Measurements from ENCODE around the gene PKD1L1.
A peak's percentile ranks its signal among the peaks of the same experiment; 100 is the strongest.

The PKD1L1 gene

DNA sequence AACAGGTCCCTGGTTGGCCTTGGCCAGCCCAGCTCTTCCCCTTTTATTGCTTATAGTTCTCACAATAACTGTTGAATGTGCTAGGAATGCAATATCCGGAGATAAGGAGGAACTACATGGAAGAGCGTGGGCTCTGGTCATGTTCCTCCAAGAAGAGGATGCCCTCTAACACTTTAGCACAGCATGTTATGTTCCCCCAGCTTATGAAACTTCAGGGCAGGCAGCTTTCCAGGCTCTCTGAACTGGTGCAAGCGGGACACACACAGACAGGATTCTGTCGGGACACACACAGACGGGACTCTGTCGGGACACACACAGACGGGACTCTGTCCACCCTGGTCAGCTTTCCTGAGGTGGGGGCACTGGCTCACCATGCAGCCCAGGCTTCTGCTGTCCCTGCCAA lies 141.6 kb downstream of the PKD1L1 start:
- ATAC-seq (ENCODE audit: low read depth): no peak

GRCh38 chr7:47804767-47805545 lies 143.3 kb downstream of the PKD1L1 start:
- DNase-seq (ENCODE audit: low spot score) (no peak), ATAC-seq (ENCODE audit: low read depth) (peak; percentile 44; the same call in 1 of the 3 replicates)
- H3K4me3 ChIP-seq (ENCODE audit: severe bottlenecking): no peak overlapping the region
- H3K36me3 ChIP-seq (ENCODE audit: low read depth): no peaks in the 10 kb centered on the region
- H3K27me3 ChIP-seq (ENCODE audit: insufficient read depth, poor library complexity, severe bottlenecking): no peaks in the 10 kb centered on the region
- no peak overlapping the region for H3K27ac ChIP-seq (ENCODE audit: poor library complexity, severe bottlenecking)
- H3K4me1 ChIP-seq (ENCODE audit: insufficient read depth, poor library complexity, severe bottlenecking): peaks cover 7% of the 10 kb centered on the region
- no peak for TF ChIP-seq CTCF (IDR thresholded peaks at IDR 0.05; ENCODE audit: poor library complexity, severe bottlenecking)
- H3K9me3 ChIP-seq (ENCODE audit: severe bottlenecking): no peaks in the 10 kb centered on the region

More for the DNA sequence above, 141.6 kb downstream of the PKD1L1 start:
- H3K4me3 ChIP-seq (ENCODE audit: severe bottlenecking): no peak overlapping the region
- no peaks in the 10 kb centered on the region for H3K9me3 ChIP-seq (ENCODE audit: severe bottlenecking)
- DNase-seq (ENCODE audit: low spot score): no peak
- TF ChIP-seq CTCF (IDR thresholded peaks at IDR 0.05; ENCODE audit: poor library complexity, severe bottlenecking): no peak
- no peak overlapping the region for H3K27ac ChIP-seq (ENCODE audit: poor library complexity, severe bottlenecking)
- peaks cover 1% of the 10 kb centered on the region for H3K4me1 ChIP-seq (ENCODE audit: insufficient read depth, poor library complexity, severe bottlenecking)
- no peaks in the 10 kb centered on the region for H3K36me3 ChIP-seq (ENCODE audit: low read depth)
- no peaks in the 10 kb centered on the region for H3K27me3 ChIP-seq (ENCODE audit: insufficient read depth, poor library complexity, severe bottlenecking)

DNA sequence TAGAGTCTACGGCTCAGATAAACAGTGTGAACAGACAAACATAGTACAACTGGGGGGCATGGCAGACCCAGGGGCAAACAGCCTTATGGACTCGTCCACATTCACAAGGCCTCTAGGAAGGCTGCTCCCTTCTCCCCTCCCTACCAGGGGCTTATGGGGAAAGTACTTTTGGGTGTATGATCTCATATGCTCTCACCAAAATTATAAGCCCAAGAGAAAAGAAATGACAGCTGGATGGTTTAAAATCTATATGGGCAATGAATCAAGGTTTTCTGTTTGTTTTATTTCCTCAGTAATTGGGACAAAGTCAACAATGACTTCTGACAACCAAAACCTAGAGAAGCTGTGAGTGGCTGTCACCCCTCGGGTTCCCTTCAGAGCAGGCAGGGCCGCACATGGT lies 144.4 kb downstream of the PKD1L1 start:
- no peak for TF ChIP-seq CTCF (IDR thresholded peaks at IDR 0.05; ENCODE audit: poor library complexity, severe bottlenecking)
- ATAC-seq (ENCODE audit: low read depth) (no peak), DNase-seq (ENCODE audit: low spot score) (no peak)
- H3K36me3 ChIP-seq (ENCODE audit: low read depth): no peaks in the 10 kb centered on the region
- no peak overlapping the region for H3K4me3 ChIP-seq (ENCODE audit: severe bottlenecking)
- peaks cover 7% of the 10 kb centered on the region for H3K4me1 ChIP-seq (ENCODE audit: insufficient read depth, poor library complexity, severe bottlenecking)
- no peaks in the 10 kb centered on the region for H3K9me3 ChIP-seq (ENCODE audit: severe bottlenecking)
- H3K27ac ChIP-seq (ENCODE audit: poor library complexity, severe bottlenecking): no peak overlapping the region
- H3K27me3 ChIP-seq (ENCODE audit: insufficient read depth, poor library complexity, severe bottlenecking): no peaks in the 10 kb centered on the region

DNA sequence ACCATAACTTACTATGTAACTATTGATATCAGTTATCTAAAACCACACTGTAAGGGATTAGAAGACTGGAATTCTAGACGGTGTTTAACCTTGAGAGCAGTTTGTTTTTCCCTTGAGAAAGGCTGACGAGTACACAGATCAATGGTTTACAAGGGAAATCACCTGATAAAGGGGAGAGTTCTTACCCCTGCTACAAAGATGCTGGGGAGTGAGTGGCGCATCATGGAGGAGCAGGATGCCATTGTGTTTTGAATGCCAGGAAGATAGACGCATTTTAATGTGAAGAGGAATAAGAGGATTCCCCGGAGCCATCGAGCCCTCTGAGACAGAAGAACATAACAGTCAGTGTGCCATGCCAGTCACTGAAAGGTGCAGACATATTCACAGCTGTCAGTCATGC lies 145.2 kb downstream of the PKD1L1 start:
- Histone ChIP-seq H3K27ac (ENCODE audit: poor library complexity, severe bottlenecking) (no peak overlapping the region), H3K4me1 (ENCODE audit: insufficient read depth, poor library complexity, severe bottlenecking) (peaks cover 7% of the 10 kb centered on the region), H3K27me3 (ENCODE audit: insufficient read depth, poor library complexity, severe bottlenecking) (no peaks in the 10 kb centered on the region), H3K4me3 (ENCODE audit: severe bottlenecking) (no peak overlapping the region), H3K9me3 (ENCODE audit: severe bottlenecking) (no peaks in the 10 kb centered on the region), H3K36me3 (ENCODE audit: low read depth) (no peaks in the 10 kb centered on the region)
- ATAC-seq (ENCODE audit: low read depth): no peak
- TF ChIP-seq CTCF (IDR thresholded peaks at IDR 0.05; ENCODE audit: poor library complexity, severe bottlenecking): no peak
- DNase-seq (ENCODE audit: low spot score): no peak

DNA sequence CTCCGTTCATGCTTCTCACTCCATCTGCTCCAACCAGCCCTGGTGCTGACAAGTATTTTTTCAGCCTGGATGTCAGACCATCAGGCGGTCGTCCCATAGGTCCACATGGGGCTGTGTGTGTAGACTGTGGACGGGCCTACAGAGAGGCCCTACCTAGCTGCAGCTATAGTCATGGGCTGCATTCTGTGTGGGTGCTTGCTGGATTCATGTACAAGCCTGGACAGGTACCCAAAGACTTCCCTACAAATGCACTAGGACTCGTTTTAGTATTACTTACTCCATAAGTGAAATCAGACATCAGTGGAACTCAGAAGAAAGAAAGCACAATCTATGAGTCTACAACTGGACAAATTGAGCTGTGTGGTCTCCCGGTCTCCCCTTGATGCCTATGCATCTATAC lies 146.8 kb downstream of the PKD1L1 start:
- H3K36me3 ChIP-seq (ENCODE audit: low read depth): no peaks in the 10 kb centered on the region
- H3K4me1 ChIP-seq (ENCODE audit: insufficient read depth, poor library complexity, severe bottlenecking): peaks cover 7% of the 10 kb centered on the region
- no peaks in the 10 kb centered on the region for H3K9me3 ChIP-seq (ENCODE audit: severe bottlenecking)
- ATAC-seq (ENCODE audit: low read depth) (peak; percentile 68; the same call in 2 of the 3 replicates), DNase-seq (ENCODE audit: low spot score) (no peak)
- H3K27ac ChIP-seq (ENCODE audit: poor library complexity, severe bottlenecking): no peak overlapping the region
- H3K4me3 ChIP-seq (ENCODE audit: severe bottlenecking): no peak overlapping the region
- H3K27me3 ChIP-seq (ENCODE audit: insufficient read depth, poor library complexity, severe bottlenecking): no peaks in the 10 kb centered on the region
- no peak for TF ChIP-seq CTCF (IDR thresholded peaks at IDR 0.05; ENCODE audit: poor library complexity, severe bottlenecking)
